SH-SY5Y (cell line): ENCODE measurements around the gene ENOX2.

Experiments
- GATA2 ChIP-seq: IDR thresholded peaks from 2 replicates; pipeline ENCODE4 v1.6.1; 2011; ENCODE audit warnings: mild to moderate bottlenecking, low read depth, low read length
- GATA3 ChIP-seq: IDR thresholded peaks from 2 replicates; pipeline ENCODE4 v1.6.1; 2011; ENCODE audit warnings: low read depth, mild to moderate bottlenecking, low read length, moderate library complexity

- TF ChIP-seq GATA2 = no peak
- no peak for TF ChIP-seq GATA3
Measured at GRCh38 chrX:130577431-130577830, 325.6 kb downstream of the ENOX2 start.
